Right lung (tissue), 5 donors: ENCODE results near the gene RREB1. TPM values are rescaled to one million over a fixed set of nuclear protein-coding genes. Genes with fewer than 3 reads are reported as not detected.

Experiments used
- DNase-seq, 2 donors: peaks; one replicate each; pipeline ENCODE4 v3.0.0-alpha.2; 2013
- polyA plus RNA-seq, 5 donors: library from polyadenylated mRNA; unstranded; fragments of 120-200 nt; gene quantifications; one replicate each; pipeline versions ENCODE4 v1.2.1 to v1.2.3, GENCODE V29; 2013; ENCODE audit warnings: inconsistent platforms in 1 of 5, low replicate concordance in 1 of 5; ENCODE audit not compliant: insufficient read length in 5 of 5, insufficient read depth in 1 of 5

RREB1 gene
- polyA plus RNA-seq, 5 donors, result 22.1 to 27.4 (median 24.3) TPM

DNA sequence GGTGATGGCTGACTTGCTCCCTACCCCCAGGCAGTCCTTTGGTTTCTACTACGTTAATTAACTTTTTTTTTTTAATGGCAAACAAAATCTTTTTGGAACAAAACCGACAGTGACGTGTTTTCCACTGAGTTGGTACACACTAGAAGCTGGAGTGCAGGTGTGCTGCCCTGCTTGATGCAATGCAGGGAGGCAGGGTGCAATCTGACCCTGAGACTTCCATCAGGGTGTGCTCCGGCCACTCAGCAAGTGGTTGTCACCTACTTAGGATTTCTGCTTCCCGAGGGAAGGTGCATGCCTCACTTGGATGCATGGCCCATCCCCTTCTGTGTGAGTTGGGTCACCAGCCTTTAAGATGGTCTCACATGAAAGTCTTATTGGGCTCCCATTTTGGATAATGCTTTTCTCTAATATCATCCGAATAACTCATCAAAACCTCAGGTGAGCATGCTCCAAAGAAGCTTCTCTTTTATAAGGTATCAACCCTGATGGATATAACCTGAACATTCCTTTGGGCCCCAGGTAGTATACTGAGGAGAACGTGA lies 14.0 kb downstream of the RREB1 start:
- DNase-seq, result no peak

DNA sequence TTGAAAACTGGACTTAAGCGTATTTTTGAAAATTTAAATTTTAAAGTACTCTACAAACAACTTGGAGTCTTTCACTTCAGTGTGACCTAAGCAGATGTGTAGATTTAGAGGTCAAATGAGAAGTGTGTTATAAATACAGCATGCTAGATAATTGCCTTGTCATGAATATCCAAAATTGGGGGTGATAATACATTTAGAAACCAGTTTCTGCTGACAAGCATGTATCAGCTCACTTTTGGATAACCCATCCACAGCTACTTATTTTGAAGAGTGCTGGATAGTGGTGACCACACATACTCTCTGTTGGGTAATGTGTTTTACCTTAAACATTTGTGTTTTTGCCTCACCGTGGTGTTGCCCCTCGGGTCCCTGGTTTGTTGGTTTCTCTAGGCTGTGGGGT lies 14.9 kb downstream of the RREB1 start:
- no peak for DNase-seq

DNA sequence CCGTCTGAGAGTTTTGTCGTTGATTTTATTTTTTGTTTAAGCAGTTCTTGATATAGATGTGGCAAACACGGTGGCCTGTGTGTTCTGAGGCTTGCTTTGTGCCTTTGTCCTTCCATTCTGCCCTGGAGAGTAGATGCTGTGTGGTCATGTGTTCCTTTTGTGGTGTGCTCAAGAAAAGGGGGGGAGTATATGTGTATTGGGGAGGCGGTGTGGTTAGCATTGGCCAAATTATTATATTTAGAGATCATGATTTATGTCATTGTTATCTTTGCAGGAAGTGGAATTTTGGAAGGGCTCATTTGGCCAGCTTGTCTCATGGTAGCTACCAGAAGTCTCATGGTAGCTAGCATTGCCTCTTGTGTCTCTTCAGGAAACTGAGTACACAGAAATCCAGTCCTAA lies 16.4 kb downstream of the RREB1 start:
- no peak for DNase-seq

DNA sequence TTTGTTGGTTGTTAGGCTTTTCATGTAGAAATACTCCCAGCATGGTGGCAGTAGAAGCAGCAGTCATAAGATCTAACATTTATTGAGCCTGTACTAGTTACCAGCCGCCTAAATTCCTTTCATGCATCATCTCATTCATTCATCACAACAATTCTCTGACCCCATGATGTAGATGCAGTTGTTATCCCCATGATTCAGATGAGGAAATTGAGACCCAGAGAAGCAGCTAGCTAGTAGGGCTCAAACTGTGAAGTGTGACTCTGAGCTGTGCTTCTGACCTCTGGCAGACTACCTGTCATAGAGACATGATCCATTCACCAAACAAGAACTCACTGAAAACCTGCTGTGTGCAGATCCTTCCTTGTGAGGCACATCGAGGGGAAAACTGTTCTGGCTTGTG lies 16.9 kb downstream of the RREB1 start:
- no peak for DNase-seq

DNA sequence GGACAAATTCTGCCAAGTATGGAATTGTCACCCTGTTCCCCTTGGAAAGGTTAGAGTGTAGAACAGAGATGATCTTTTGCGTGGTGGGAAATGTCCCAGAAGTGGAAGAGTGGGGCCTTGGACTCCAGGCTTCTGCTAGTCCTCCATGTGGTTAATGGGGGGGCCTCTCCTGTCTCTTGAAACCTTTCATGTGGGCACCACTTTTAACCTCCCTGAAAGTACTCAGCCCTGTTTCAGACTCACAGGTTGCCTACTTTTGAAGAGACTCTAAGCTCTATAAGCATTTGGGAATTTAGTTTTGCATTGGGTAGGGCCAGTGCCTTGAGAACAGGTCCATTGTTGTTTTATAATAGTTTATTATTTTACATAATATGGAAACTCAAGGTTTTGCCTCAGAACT lies 17.5 kb downstream of the RREB1 start:
- DNase-seq, result no peak

DNA sequence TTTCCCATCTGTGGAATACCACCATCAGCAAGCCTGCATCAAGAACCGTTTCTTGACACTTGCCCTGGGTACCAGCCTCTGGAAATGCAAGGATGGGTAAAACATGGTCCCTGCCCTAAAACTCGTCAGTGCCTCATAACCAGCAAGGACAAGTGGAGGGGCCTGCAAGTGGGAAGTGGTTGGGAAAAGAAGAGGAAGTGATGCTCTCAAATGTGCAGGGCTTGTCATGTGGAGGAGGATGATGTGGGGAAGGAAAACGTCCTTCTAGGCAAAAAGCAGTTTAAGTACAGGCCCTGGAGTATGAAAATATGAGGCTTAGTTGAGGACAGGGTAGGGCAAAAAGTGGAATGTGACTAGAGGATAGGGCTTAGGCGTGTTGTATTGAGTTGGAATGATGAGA lies 19.0 kb downstream of the RREB1 start:
- DNase-seq, result no peak

DNA sequence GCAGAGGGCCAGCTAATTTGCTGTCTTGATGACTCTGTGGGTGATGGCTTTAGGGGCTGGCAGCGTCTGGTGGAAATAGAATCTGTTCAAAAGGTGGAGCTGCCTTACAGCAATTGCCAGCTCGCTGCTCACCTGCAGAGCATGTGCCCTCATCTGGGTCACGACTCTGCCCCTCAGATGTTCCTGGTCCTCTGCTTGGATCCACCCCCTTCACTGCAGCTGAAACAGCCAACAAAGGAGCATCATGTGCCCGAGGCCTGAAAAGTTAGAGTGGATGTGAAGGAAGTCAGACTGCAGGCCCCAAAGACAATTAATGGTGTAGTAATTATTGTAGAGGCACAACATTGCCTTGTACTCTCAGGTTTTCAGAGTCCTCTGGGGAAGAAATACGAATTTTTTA lies 19.9 kb downstream of the RREB1 start:
- no peak for DNase-seq

DNA sequence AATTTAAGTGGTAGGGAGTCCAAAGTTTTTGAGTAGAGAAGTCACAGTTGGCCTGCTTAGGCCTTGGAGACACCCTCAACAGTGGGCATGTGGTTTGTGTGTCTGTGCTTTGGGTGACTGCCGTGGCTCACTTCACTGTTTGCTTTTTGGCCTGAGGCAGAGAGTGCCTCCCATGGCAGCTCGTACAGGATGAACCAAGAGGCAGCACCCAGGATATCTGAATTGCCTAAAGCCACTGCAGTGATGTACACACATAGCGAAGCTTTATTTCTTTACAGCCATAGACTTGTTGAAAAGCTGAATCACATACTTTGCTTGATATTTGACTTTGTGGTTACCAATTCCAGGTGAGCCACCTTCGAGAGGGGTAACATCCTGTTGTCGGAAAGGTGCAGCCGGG lies 21.6 kb downstream of the RREB1 start:
- DNase-seq, result no peak

DNA sequence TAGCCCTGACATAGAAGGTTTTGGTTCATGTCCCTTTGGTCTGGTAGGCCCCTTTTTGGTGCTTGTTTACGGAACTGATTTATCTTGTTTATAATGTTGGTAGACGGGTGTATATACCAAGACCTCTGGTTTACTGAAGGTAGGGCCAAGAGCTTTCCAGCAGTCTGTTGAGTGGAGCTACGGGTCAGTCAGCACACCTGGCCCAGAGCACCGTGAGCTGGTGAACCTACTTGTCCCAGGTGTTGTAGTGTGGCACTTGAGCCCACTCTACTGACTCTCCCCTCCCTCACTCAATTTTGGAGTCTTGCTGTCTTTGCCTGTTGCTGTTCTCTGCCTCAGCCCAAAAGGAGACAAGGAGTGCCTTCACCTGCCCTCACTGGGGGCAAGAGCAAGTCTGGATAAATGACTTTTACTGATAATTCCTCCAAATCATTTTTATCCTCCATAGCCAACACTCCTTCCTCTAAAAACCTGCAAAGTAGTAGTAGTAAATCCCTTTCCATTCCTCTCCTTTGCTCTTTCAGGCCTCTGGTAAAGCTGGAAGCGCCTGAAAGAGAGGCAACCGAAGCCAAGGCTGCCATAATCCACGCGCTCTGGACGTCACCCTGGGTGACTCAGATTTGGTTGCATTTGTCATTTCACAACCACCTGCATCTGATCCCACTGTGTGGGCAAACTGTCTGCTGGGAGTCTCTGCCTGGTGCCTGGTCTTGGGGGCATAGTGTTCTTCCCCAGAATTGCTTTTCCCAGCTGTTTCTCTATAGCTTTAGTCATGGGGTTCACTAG lies 22.2 kb downstream of the RREB1 start:
- DNase-seq, result no peak

DNA sequence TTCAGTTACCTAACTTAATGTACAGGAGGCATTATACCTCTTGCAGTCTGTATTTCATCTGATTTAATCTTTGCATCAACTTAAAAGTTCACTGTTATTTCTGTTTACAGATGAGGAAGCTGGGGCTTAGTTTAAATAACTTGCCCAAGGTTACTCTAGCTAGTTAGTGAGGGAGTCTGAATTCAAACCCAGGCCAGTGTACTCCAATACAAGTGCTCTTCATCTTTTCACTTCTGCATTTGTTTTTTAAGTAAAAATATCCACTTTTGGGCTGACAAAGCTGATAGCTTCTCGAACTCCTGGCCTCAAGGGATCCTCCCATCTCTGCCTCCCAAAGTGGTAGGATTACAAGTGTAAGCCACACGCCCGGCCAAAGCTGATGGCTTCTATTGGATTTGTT lies 23.6 kb downstream of the RREB1 start:
- DNase-seq, result no peak

DNA sequence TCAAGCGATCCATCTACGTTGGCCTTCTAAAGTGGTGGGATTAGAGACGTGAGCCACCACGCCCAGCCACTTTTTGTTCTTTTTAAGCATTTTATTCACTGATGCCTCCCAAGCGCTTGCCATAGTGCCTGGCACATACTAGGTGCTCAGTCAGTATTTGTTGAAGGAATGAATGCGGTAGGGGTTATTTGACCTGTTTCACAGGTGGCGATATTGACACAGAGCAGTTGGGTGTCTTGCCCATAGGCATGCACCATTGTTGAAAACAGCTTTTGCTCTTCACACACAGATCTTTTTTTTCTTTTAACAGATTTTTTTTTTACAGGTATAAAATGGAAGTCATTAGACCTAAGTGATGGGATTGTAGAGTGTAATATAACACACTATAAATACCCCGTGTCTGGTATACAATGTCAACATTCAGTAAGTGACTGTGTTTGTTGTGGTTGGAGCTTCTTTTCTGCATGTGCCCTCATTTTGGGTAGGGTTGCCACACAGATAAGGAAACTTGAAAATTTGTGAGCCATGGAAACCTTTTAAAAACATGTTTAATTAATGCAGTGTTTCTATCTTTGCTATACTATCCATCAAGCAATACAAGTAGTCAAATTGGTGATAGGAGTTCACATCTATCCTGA lies 24.8 kb downstream of the RREB1 start:
- DNase-seq, result no peak

DNA sequence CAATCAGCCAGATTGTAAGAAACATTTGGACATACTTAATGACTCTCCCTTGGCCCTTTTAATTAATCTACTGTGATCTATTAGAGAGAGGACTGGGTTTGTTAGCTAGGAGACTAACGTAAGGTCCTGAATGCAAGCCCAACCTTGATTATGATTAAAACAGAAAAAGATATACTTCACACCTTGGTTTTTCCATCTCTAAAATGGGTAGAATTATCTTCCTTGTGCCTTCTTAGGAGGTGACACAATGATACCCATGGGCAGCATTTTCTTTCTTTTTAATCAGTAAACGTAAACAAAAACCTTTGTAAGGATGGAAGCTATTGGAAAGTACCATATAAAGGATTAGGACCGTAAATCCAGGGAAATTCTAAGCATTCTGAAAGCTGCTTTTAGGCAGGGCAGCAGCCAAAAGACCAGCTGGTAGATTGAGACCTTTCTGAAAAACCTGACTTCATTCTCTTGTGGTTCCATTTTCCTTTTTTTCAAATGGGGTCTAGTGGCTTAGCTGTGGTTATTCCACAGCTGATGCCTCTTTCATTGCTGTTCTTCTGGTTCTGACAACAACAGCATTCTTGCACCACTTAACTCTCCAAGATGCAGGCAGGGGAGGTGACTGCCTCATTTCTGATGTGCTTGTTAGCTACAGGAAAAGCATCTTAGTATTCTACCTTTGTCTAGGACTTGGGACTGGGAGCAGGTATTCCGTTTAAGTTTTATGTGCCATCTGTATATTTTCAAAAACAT lies 27.4 kb downstream of the RREB1 start:
- DNase-seq, result no peak

DNA sequence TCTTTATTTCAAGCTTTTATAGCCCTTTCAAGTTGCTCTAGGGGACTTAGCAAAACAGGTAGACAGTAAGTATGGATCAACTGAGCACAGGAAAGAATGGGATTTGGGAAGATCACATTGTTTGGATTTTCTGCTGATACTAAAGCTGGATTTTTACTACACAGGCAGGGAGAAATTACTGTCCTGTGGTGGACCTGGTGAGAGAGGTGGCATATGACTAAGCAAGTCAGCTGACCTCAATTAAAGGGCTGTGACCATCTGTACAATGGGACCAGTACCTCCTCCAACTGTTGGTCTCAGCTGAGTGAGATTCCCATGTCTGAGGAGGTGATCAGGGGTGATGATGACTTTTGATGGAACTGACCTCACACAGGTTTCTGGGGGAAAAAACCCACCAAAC lies 28.0 kb downstream of the RREB1 start:
- no peak for DNase-seq

DNA sequence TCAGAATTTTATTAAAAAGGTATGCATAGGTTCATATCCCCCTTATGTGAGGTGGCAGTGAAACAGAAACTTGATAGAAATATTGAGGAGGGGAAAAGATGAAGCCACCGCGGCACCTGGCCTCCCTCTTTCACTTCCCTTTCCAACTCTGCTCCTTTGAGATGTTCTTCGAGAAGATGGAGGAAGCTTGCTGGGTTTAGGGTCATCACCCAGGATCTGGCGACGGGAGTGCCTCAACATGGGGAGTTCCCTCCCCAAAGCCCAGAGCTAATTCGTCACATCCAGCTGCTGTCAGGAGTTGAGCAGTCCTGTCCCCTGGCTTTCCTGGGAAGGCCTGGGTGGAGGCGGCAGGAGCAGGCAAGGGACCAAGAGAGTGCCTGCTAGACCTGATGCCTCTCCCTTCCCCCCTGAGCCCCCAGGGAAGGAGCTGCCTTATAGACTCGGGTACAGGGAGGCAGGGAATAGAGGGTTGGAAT lies 29.1 kb downstream of the RREB1 start:
- no peak for DNase-seq

DNA sequence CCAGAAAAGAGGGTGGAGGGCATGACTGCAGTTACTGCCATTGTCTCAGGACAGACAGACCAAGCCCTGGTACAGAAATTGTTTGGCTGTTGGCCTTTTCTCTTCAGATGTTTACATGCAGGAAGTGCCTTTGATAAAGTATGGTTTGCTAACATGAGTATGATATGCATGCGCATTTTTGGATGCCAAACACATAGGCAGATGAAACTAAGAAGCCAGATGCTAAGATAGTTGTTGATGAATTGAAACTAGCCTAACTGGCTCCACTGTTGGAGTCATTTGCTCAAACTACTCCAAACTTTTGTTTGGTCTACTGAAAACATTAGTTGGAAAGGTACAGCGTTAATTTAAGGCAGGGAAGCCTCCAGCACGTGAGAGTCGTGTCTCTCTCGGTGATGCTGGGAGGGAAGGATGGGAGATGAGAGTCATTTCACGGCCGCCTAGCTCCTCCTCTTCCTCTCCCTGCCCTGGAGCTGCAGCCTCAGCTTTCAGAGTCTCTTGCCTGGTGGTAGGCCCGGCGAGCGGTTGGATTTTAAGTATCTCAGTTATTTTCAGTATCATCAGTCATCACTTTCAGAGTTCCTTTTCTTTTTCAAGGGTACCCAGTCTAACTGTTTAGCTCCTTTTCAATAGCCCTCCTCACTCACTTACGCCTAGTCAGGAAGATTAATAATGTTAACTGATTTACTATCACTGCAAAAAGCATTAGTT lies 29.7 kb downstream of the RREB1 start:
- DNase-seq, result no peak

DNA sequence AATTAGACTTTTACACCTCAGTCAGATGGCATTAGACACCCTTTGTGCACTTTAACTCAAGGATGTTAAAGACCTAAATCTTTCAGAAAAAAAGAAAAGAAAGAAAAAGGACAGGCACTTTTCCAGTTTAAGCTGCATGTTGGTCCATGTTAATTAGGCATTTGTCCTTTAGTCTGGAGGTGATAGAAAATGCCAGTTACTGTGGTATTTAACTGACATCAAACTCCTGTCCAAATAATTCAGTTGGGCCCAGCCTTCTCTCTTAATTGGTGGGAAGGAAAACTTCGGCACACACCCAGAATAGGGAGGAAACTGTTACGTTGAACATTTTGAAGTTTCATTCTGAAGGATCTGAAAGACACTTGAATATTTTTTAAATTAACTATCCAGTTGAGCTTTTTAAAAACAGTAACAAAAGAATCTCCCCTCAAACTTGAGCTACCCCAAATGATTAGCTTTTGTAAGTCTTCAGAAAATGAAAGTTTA lies 30.3 kb downstream of the RREB1 start:
- DNase-seq, result no peak

DNA sequence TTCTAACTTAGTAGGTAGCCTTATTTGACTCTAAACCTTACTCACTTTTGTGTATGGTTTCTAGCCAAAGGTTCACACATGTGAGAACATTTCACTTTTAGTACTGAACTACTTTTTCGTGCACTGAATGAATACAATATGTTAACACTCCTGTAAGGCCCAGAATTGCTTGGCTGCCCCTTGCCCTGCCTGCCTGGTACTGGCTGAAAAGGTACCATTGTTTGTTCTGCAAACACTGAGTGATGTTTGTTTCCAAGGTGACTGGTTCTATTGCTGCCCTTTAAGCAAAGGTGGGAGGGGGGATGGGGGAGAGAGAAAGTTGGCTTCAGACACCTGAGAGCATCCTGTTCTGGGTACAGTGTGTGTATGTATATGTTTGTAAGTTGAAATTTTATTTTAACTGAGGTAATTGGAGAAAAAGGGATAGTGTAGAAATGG lies 31.2 kb downstream of the RREB1 start:
- DNase-seq, result no peak

DNA sequence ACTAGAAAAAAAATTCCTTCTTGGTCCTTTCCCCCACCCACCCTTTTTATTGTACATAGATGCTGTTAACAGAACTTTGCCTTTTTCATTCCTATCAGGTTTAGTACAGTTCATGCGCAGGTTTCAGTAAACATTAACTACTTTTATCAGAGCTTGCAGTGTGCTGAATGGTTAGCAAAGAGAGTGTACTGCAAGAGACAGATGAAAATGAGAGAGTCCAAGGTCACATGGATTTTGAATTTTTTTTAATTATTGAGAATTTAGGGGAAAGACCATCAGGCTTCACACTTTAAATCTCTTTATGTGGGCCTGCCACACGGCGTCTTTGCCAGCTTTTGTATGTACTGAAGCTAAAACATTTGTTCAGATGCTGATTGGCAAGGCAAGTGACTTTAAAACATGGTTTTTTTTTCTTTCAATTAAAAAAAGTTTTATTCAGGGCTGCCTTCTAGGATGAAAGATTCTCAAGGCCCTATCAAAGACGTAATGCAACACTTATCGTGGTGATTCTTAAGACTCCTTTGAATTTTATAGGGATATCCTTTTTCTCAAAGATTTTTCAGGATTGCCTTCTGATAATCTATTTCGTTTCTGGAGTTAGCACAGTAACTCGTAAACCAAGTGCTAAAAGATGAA lies 32.2 kb downstream of the RREB1 start:
- DNase-seq, result no peak

DNA sequence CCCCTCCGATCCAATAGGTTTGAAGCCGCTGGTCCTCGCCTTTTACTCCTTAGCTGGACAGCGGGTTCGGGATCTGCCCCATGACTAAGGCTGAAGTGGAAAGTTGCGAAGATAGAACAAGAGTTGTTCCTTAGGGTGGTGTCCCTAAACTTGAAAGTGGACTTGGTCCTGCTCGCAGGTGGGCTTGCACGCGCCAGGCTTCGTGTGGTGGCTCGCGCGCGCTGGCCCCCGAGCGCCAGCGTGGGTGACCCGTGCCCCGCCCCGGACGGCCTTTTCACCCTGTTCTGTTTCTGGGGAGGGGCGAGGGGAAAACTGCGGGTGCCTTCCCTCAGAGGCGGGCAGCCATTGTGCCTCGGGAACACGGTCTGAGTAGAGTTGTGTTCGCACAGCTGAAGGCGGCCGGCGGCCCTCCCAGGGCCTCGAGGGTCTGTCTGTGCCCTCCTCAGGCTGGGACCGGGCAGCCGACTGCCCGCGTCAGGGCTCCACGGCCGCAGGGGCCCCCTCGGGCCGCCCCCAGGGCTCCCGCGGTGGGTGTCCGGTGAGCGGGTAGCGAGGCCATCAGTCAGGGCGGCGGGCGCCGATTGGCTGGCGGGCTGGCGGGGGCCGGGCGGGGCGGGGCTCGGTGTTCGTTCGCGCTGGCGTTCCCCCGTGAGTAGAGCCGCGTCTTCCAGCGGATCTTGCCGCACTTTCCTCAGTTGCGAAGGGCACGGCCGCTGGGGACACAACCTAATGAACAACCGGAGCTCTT lies 33.0 kb downstream of the RREB1 start:
- DNase-seq, result peak; percentile 84 to 85

DNA sequence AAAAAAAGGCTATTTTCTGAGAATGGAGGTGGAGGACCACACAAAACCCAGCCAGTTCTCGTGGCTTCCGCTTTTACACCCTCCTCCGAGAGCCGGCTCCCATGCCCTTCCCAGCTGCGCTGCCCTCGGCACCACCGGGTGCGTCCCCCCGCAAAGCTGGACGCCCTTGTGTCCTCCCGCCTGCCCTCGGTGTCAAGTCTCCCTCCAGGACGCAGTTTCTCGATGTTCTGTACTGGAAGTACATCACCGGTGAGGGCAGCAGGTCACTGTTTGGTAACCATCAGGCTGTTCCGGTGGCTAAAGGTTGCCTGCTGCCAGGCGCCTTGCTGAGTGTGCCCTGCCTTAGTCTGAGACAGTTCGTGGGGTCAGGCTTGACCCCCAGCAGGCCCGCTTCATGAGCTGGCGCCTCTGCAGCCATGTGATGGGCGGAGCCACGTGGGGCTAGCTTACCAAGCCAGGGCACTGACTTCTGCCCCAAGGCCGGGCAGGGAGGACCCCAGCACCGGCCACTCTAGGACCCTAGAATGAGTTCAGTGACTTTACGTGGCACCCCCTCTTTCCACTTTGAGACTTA lies 34.6 kb downstream of the RREB1 start:
- DNase-seq, result no peak
